B cell (primary cell): ENCODE data around the gene FOXL1. TPM values are rescaled to one million over a fixed set of nuclear protein-coding genes. Genes with fewer than 3 reads are reported as not detected.

ENCODE experiments used
- ATAC-seq: fragments of 200-7000 bp; cut with Tn5 transposase; one replicate; pipeline ENCODE4 v1.10.0; 2021; ENCODE audit warnings: low read depth, mild to moderate bottlenecking, moderate number of reproducible peaks, moderate library complexity
- CTCF ChIA-PET: fragments of 350-600 bp; sonication (Branson Sonifier 250); formaldehyde crosslinking; loops from one replicate; lab custom pipeline; 2021; ENCODE audit warnings: antibody characterized with exemption, inconsistent platforms; lab: Charles Lee
- POLR2A ChIA-PET: fragments of 350-600 bp; sonication (Branson Sonifier 250); formaldehyde crosslinking; loops from one replicate; lab custom pipeline; 2021; ENCODE audit warnings: antibody characterized with exemption; lab: Charles Lee
- DNase-seq: peaks from one replicate; pipeline ENCODE4 v3.0.0; 2013
- H2AFZ ChIP-seq: 2 replicates; pipeline ENCODE4 v1.6.1; 2012; ENCODE audit warnings: mild to moderate bottlenecking, low read depth, low read length; ENCODE audit not compliant: insufficient read depth, poor library complexity, severe bottlenecking
- H3K27ac ChIP-seq, 2 donors: 1 replicate in 1 of 2; 2 replicates in 1 of 2; pipeline ENCODE4 v1.5.1; 2012 to 2013; ENCODE audit warnings: low read length in 2 of 2, mild to moderate bottlenecking in 2 of 2, moderate library complexity in 1 of 2
- H3K27me3 ChIP-seq, 4 experiments: fragments of 200-600 bp in 1 of 4; sonication (generic) in 1 of 4; replicated peaks in 1 of 4; 1 replicate in 2 of 4; 2 replicates in 2 of 4; pipeline versions ENCODE4 v1.6.1 to v1.7.0; 2013 to 2016; ENCODE audit warnings: low read length in 3 of 4, mild to moderate bottlenecking in 2 of 4, mixed read lengths in 1 of 4, moderate library complexity in 1 of 4; ENCODE audit not compliant: insufficient read depth in 4 of 4, control insufficient read depth in 3 of 4; ENCODE audit errors: control extremely low read depth in 1 of 4
- H3K36me3 ChIP-seq, 2 experiments: replicated peaks in 1 of 2; 1 replicate in 1 of 2; 2 replicates in 1 of 2; pipeline versions ENCODE4 v1.6.1 to v1.7.1; 2013; ENCODE audit warnings: low read length in 1 of 2; ENCODE audit not compliant: insufficient read depth in 2 of 2, control insufficient read depth in 1 of 2; ENCODE audit errors: control extremely low read depth in 1 of 2, extremely low read depth in 1 of 2
- H3K4me1 ChIP-seq, 2 donors: fragments of 200-600 bp in 1 of 2; sonication (generic) in 1 of 2; 1 replicate in 1 of 2; 2 replicates in 1 of 2; pipeline versions ENCODE4 v1.5.1 to v1.6.1; 2013 to 2017; ENCODE audit warnings: low read length in 2 of 2; ENCODE audit not compliant: control insufficient read depth in 2 of 2, insufficient read depth in 2 of 2
- H3K4me2 ChIP-seq: replicated peaks from 2 replicates; pipeline ENCODE3; 2012; ENCODE audit warnings: mild to moderate bottlenecking, low read depth, low read length; ENCODE audit not compliant: poor library complexity, severe bottlenecking
- H3K4me3 ChIP-seq, 5 experiments: fragments of 200-600 bp in 1 of 5; sonication (generic) in 1 of 5; 1 replicate in 3 of 5; 2 replicates in 2 of 5; pipeline versions ENCODE4 v1.5.1 to v1.7.0; 2011 to 2016; ENCODE audit warnings: low read length in 4 of 5, mild to moderate bottlenecking in 4 of 5, low read depth in 2 of 5, control low read depth in 1 of 5, moderate library complexity in 1 of 5; ENCODE audit not compliant: insufficient read depth in 1 of 5; ENCODE audit errors: control extremely low read depth in 1 of 5, extremely low read depth in 1 of 5
- H3K79me2 ChIP-seq: fragments of 200-600 bp; sonication (generic); one replicate; pipeline ENCODE4 v1.6.0; 2016; ENCODE audit warnings: low read length; ENCODE audit not compliant: control insufficient read depth, insufficient read depth
- H3K9ac ChIP-seq: fragments of 200-600 bp; sonication (generic); 2 replicates; pipeline ENCODE4 v1.6.1; 2017; ENCODE audit warnings: mild to moderate bottlenecking, low read length, moderate library complexity
- H3K9me3 ChIP-seq, 3 donors: one replicate each; pipeline versions ENCODE4 v1.6.1 to v1.7.1; 2013; ENCODE audit warnings: low read length in 2 of 3; ENCODE audit not compliant: control insufficient read depth in 2 of 3, insufficient read depth in 1 of 3; ENCODE audit errors: control extremely low read depth in 1 of 3
- H4K20me1 ChIP-seq: 2 replicates; pipeline ENCODE4 v1.6.0; 2012; ENCODE audit warnings: mild to moderate bottlenecking, low read length; ENCODE audit not compliant: insufficient read depth, control insufficient read depth, poor library complexity, severe bottlenecking
- H3K27ac Mint-ChIP-seq: one replicate; pipeline ENCODE4 v1.8.0; 2021; ENCODE audit warnings: mixed read lengths
- H3K27me3 Mint-ChIP-seq: one replicate; pipeline ENCODE4 v1.8.0; 2021; ENCODE audit warnings: mixed read lengths
- H3K4me1 Mint-ChIP-seq: one replicate; pipeline ENCODE4 v1.8.0; 2021; ENCODE audit warnings: mixed read lengths
- H3K4me3 Mint-ChIP-seq: one replicate; pipeline ENCODE4 v1.8.0; 2021; ENCODE audit warnings: mixed read lengths
- H3K9me3 Mint-ChIP-seq: one replicate; pipeline ENCODE4 v1.8.0; 2022; ENCODE audit warnings: mixed read lengths; ENCODE audit not compliant: insufficient read depth
- EZH2 ChIP-seq: IDR thresholded peaks from 2 replicates; pipeline ENCODE4 v1.6.1; 2012; ENCODE audit warnings: borderline replicate concordance, low read depth, mild to moderate bottlenecking, moderate library complexity, low read length; ENCODE audit not compliant: insufficient read depth, poor library complexity, severe bottlenecking
- WGBS: methylation state at CpG from one replicate; pipeline ENCODE4 v1.1.5; 2013; ENCODE audit warnings: missing lambda C conversion rate; ENCODE audit not compliant: insufficient coverage; 5-methylcytosine and 5-hydroxymethylcytosine counted together
- intact Hi-C: fragments of 100-400 bp; cut with micrococcal nuclease; formaldehyde crosslinking; loops from one replicate; pipeline ENCODE4 v1.10.0; 2022
- polyA plus RNA-seq: library from polyadenylated mRNA; depleted of rRNA; stranded (reverse); fragments of >200 nt; gene quantifications from 2 replicates; pipeline ENCODE4 v1.2.3, GENCODE V29; 2012
- total RNA-seq, 2 donors: library from RNA; stranded (reverse); fragments of 120-200 nt in 1 of 2; gene quantifications; 1 replicate in 1 of 2; 2 replicates in 1 of 2; pipeline versions ENCODE4 v1.2.3 to v1.2.4, GENCODE V29; 2013 to 2022
- TF ChIP-seq, protein P1 (sequence below): fragments of 200-600 bp; IDR thresholded peaks from one replicate; pipeline ENCODE4 v1.8.0; 2022; ENCODE audit warnings: antibody characterized with exemption, mild to moderate bottlenecking

The FOXL1 gene
- total and polyA plus RNA-seq, 2 donors (not counting 1 experiment from before 2014, with no cell fraction given): not detected

DNA sequence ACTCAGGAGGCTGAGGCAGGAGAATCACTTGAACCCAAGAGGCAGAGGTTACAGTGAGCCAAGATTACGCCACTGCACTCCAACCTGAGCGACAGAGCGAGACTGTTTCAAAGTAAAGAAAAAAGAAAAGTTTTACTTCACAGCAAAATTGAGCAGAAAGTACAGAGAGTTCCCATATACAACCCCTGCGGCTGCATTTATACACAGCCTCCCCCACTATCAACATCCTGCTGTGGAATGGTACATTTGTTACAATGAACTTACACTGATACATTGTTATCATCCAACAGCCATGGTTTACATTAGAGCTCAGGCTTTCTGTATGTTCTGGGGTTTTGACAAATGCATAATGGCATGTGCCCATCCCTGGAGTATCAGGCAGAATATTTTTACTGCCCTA is 20.8 kb upstream of the FOXL1 start:
- peaks cover 15% of the 10 kb centered on the region for H3K4me1 Mint-ChIP-seq
- Histone ChIP-seq H3K4me2 (no peak overlapping the region), H3K9me3 (no peaks in the 10 kb centered on the region), H3K79me2 (peaks cover 6% of the 10 kb centered on the region), H3K36me3 (no peaks in the 10 kb centered on the region), H3K4me1 (peaks cover 6 to 16% of the 10 kb centered on the region in 2 donors), H2AFZ (no peak overlapping the region), H3K27me3 (peaks cover 0 to 18% (median 3%) of the 10 kb centered on the region in 4 experiments), H3K9ac (no peak overlapping the region), H3K4me3 (no peak overlapping the region), H4K20me1 (no peaks in the 10 kb centered on the region), H3K27ac (no peak overlapping the region)
- TF ChIP-seq, protein P1, sequence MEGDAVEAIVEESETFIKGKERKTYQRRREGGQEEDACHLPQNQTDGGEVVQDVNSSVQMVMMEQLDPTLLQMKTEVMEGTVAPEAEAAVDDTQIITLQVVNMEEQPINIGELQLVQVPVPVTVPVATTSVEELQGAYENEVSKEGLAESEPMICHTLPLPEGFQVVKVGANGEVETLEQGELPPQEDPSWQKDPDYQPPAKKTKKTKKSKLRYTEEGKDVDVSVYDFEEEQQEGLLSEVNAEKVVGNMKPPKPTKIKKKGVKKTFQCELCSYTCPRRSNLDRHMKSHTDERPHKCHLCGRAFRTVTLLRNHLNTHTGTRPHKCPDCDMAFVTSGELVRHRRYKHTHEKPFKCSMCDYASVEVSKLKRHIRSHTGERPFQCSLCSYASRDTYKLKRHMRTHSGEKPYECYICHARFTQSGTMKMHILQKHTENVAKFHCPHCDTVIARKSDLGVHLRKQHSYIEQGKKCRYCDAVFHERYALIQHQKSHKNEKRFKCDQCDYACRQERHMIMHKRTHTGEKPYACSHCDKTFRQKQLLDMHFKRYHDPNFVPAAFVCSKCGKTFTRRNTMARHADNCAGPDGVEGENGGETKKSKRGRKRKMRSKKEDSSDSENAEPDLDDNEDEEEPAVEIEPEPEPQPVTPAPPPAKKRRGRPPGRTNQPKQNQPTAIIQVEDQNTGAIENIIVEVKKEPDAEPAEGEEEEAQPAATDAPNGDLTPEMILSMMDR: no peak
- no peak for TF ChIP-seq EZH2
- WGBS: no CpG with 5 or more reads among the region's 4 CpGs
- ATAC-seq (no peak), DNase-seq (no peak)
- H3K4me3 Mint-ChIP-seq: no peak overlapping the region
- peaks cover 14% of the 10 kb centered on the region for H3K27me3 Mint-ChIP-seq
- POLR2A ChIA-PET: no interaction called here
- intact Hi-C loops: loop anchor here (10.0 kb wide), 1 partner anchor 827 kb away; the partner anchor contains the start of gene FBXO31
- no peak overlapping the region for H3K27ac Mint-ChIP-seq
- no peaks in the 10 kb centered on the region for H3K9me3 Mint-ChIP-seq
- CTCF ChIA-PET: interaction anchor here (1.5 kb wide), 1 partner anchor 1078 kb away, joined by 3 read pairs; no protein-coding TSS in a partner anchor

DNA sequence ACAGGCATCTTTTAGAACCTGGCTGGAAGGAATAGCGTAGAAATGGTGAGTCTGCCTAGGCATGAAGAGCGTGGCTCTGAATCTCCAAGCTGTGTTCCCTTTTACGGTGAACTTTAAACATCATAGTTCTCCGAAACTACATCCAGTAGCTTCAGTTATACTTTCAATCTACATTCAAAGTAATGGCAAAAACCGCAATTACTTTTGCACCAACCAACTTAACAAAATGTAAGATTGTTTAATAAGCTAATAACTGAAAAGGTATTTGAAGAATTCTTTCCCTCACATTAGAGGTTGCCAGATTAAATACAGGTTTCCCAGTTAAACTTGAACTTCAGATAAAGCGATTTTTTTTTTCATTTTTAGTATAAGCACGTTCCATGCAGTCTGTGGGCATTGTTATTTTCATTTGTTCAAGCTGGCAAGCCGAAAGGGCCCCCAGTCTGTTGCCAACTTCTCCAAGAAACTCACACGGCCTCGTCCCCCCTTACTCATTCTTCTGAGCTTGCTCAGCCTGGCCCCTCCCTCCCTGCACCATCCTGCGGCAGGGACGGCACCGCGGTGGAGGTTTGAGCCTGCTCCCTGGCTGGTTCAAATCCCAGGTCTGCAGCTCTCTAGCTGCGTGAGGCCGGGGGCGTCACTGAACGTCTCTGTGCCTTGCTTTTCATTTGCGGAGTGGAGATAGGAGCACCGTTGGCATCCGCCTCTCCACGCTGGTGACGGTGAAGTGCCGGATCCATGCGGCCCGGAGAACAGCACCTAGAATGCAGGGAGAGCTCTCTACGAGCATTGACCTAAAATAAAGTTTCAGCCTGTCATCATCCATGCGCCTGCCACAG is 19.8 kb upstream of the FOXL1 start:
- Mint-ChIP-seq H3K9me3 (no peaks in the 10 kb centered on the region), H3K4me1 (peaks cover 15% of the 10 kb centered on the region), H3K4me3 (no peak overlapping the region), H3K27me3 (peaks cover 19% of the 10 kb centered on the region), H3K27ac (no peak overlapping the region)
- no peak for DNase-seq
- Histone ChIP-seq H3K79me2 (peaks cover 6% of the 10 kb centered on the region), H4K20me1 (no peaks in the 10 kb centered on the region), H3K9ac (no peak overlapping the region), H3K27ac (no peak overlapping the region), H2AFZ (no peak overlapping the region), H3K27me3 (peaks cover 0 to 25% (median 3%) of the 10 kb centered on the region in 4 experiments), H3K4me1 (peaks cover 6 to 20% of the 10 kb centered on the region in 2 donors), H3K4me3 (no peak overlapping the region), H3K9me3 (no peaks in the 10 kb centered on the region), H3K36me3 (no peaks in the 10 kb centered on the region), H3K4me2 (no peak overlapping the region)
- POLR2A ChIA-PET: interaction anchor here (0.6 kb wide), 1 partner anchor 759 kb away, joined by 4 read pairs; no protein-coding TSS in a partner anchor
- no peak for ATAC-seq
- intact Hi-C loops: loop anchor here (10.0 kb wide), 1 partner anchor 826 kb away; the partner anchor contains the start of gene FBXO31
- CTCF ChIA-PET: interaction anchor here (1.5 kb wide), 1 partner anchor 1077 kb away, joined by 3 read pairs; no protein-coding TSS in a partner anchor
- TF ChIP-seq, protein P1: no peak
- TF ChIP-seq EZH2: no peak
- WGBS: 90% methylated on average over 23 of the region's 28 CpGs
